ENCODE data around the gene PTPN14. TPM values are rescaled to one million over a fixed set of nuclear protein-coding genes. Genes with fewer than 3 reads are reported as not detected.

The PTPN14 gene
- total and polyA plus RNA-seq, 2 of the 8 experiments (the other 6 are each of a cell fraction or from before 2014, with no cell fraction given), result 14.4 to 93.6 TPM

DNA sequence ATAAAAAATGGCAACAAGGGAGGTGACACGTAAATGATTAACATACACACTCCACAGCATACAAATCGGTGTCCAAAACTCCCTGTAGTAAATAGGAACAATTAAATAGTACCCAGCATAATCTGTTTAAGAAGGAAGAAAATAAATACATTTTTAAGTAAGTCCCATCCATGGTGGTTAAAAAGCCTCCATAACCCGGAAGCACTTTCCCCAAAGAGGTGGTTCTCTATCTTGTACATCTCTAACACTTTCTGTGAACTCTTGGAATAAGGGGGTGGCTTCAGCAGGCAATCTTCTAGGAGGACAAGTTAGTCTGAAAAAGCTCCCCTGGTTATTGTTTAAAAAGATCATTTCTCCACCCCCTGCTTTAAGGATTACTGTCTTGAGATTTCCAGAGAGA lies 76.9 kb downstream of the PTPN14 start:
- H3K4me3 ChIP-seq (ENCODE audit: extremely low read depth in 1 of 4, insufficient read depth in 2 of 4, low read depth in 3 of 4, low read length in 4 of 4), result no peak overlapping the region
- CTCF ChIA-PET (ENCODE audit: partially characterized antibody), result interaction anchor here (0.9 to 3.3 kb wide), 5 partner anchors 10 to 43 kb away, joined by 3 to 19 read pairs (median 3); no protein-coding TSS in a partner anchor
- TF ChIP-seq TAF7 (optimal IDR thresholded peaks at IDR 0.05; ENCODE audit: borderline replicate concordance, low read depth, low read length) (no peak), JUND (IDR thresholded peaks at IDR 0.05; ENCODE audit: low read length) (no peak), EP300 (IDR thresholded peaks at IDR 0.05; ENCODE audit: borderline replicate concordance in 1 of 2, low read depth in 2 of 2, low read length in 2 of 2) (no peak), KDM1A (IDR thresholded peaks at IDR 0.05; ENCODE audit: borderline replicate concordance, low read length) (no peak), POU5F1 (IDR thresholded peaks at IDR 0.05; ENCODE audit: low read depth, low read length) (no peak), SUZ12 (IDR thresholded peaks at IDR 0.05; ENCODE audit: low read length) (no peak), POLR2AphosphoS5 (IDR thresholded peaks at IDR 0.05; ENCODE audit: low read depth, low read length) (no peak), RFX5 (IDR thresholded peaks at IDR 0.05; ENCODE audit: borderline replicate concordance, low read depth, low read length) (no peak), TEAD4 (IDR thresholded peaks at IDR 0.05; ENCODE audit: low read depth, low read length) (no peak), FOSL1 (IDR thresholded peaks at IDR 0.05; ENCODE audit: insufficient read depth, low read depth, low read length) (no peak), SIN3A (conservative IDR thresholded peaks at IDR 0.05 in 1 of 2, IDR thresholded peaks at IDR 0.05 in 1 of 2; ENCODE audit: low read depth in 1 of 2, low read length in 2 of 2) (no peak), NANOG (IDR thresholded peaks at IDR 0.05; ENCODE audit: insufficient read depth, low read depth, low read length, poor library complexity, severe bottlenecking) (no peak), TCF12 (IDR thresholded peaks at IDR 0.05; ENCODE audit: low read depth, low read length) (no peak), JUN (IDR thresholded peaks at IDR 0.05; ENCODE audit: low read depth, low read length) (no peak)

More for the DNA sequence above, 76.9 kb downstream of the PTPN14 start:
- Histone ChIP-seq H3K79me1 (ENCODE audit: low read depth, low read length) (no peaks in the 10 kb centered on the region; the same call in 1 of the 2 replicates), H3K18ac (ENCODE audit: extremely low read depth, low read length) (no peak overlapping the region), H3K4me2 (ENCODE audit: insufficient read depth in 1 of 2, low read depth in 2 of 2, low read length in 2 of 2) (no peak overlapping the region), H3K79me2 (ENCODE audit: control insufficient read depth in 1 of 2, insufficient read depth in 2 of 2, low read length in 2 of 2) (peaks cover 4 to 89% of the 10 kb centered on the region in 2 experiments; a peak in 3 of 4 replicates), H2AK5ac (ENCODE audit: low read depth, low read length) (no peak overlapping the region; the same call in 1 of the 2 replicates), H3K27ac (ENCODE audit: low read depth, low read length) (no peak overlapping the region), H3K4me1 (replicated peaks in 1 of 4; ENCODE audit: control insufficient read depth in 3 of 4, insufficient read depth in 4 of 4, low read length in 3 of 4) (peaks cover 0 to 26% (median 10%) of the 10 kb centered on the region in 4 experiments; a peak in 5 of 7 replicates), H2AFZ (ENCODE audit: low read length) (no peak overlapping the region), H3K56ac (replicated peaks; ENCODE audit: insufficient read length, low read depth, low read length) (no peak overlapping the region), H3K4ac (replicated peaks; ENCODE audit: insufficient read length, low read depth, low read length) (no peak overlapping the region), H2BK20ac (ENCODE audit: low read length) (no peak overlapping the region), H2BK5ac (ENCODE audit: low read depth, low read length) (no peak overlapping the region), H2BK12ac (ENCODE audit: low read depth, low read length) (no peak overlapping the region; the same call in 1 of the 2 replicates), H4K91ac (replicated peaks; ENCODE audit: insufficient read length, low read length) (no peak overlapping the region), H3K23me2 (ENCODE audit: low read depth, low read length) (no peaks in the 10 kb centered on the region), H2BK15ac (ENCODE audit: low read length) (no peak overlapping the region), H4K20me1 (replicated peaks in 1 of 2; ENCODE audit: control insufficient read depth in 1 of 2, insufficient read depth in 2 of 2, low read length in 2 of 2) (no peaks in the 10 kb centered on the region), H3K36me3 (ENCODE audit: control insufficient read depth in 2 of 4, insufficient read depth in 4 of 4, low read length in 3 of 4) (no peaks in the 10 kb centered on the region), H2BK120ac (replicated peaks; ENCODE audit: low read depth, low read length) (no peak overlapping the region), H3K27me3 (replicated peaks in 1 of 4; ENCODE audit: control insufficient read depth in 3 of 4, extremely low read depth in 1 of 4, insufficient read depth in 3 of 4, low read length in 3 of 4) (no peaks in the 10 kb centered on the region), H4K8ac (ENCODE audit: extremely low read depth, insufficient read depth, low read length) (no peak overlapping the region), H3K14ac (ENCODE audit: insufficient read length) (no peak overlapping the region), H3K23ac (ENCODE audit: insufficient read length) (no peak overlapping the region), H4K5ac (ENCODE audit: insufficient read length, low read depth, low read length) (no peak overlapping the region), H3K9ac (replicated peaks in 1 of 4; ENCODE audit: extremely low read depth in 1 of 4, low read depth in 3 of 4, low read length in 3 of 4) (no peak overlapping the region), H3K9me3 (ENCODE audit: insufficient read depth in 2 of 2, low read depth in 1 of 2, low read length in 1 of 2) (no peaks in the 10 kb centered on the region)
- POLR2A ChIA-PET (ENCODE audit: partially characterized antibody), result interaction anchor here (1.0 to 4.2 kb wide), 3 partner anchors 14 to 77 kb away, joined by 3 to 25 read pairs (median 9); partner anchors contain the start of gene PTPN14
- FAIRE-seq, result no peak
- no peak for DNase-seq (ENCODE audit: low read depth in 1 of 2, low spot score in 2 of 2)
- WGBS, 2 experiments (ENCODE audit: extremely low coverage in 1 of 2, insufficient coverage in 1 of 2, insufficient read length in 1 of 2, insufficient replicate concordance in 2 of 2, low coverage in 1 of 2, low lambda C conversion rate in 2 of 2, missing lambda C conversion rate in 1 of 2), result 86% methylated on average over 3 of the region's 3 CpGs; no CpG with 5 or more reads in 1 of the 2 experiments
